NCI-H1694 (cell line): Measurements from ENCODE around the gene SELENOF.
"Not testable (repeated sequence)": the region's sequence is repeated elsewhere in the genome, so short reads cannot be mapped to it uniquely, and the experiment has no call there.

Source experiments
- DNase-seq: peaks from one replicate; lab custom pipeline; 2025; lab: John Stamatoyannopoulos, UW

Gene SELENOF

DNA sequence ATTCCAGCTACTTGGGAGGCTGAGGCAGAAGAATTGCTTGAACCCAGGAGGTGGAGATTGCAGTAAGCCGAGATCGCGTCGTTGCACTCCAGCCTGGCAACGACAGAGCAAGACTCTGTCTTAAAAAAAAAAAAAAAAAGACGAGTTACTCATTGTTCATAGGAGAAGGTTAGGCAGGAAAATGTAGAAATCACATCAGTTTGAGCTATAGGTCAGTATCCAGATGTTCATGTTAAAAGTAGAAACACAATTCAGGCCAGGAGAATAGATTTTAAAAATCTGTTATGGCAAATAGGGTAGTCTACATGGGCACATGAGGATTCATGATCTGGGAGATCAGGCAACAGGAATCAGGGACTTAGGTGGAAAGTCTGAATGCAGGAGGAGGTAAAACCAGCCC, 57.7 kb downstream of the SELENOF start:
- no peak for DNase-seq

GRCh38 chr1:86854352-86854751, 59.6 kb downstream of the SELENOF start:
- no peak for DNase-seq

DNA sequence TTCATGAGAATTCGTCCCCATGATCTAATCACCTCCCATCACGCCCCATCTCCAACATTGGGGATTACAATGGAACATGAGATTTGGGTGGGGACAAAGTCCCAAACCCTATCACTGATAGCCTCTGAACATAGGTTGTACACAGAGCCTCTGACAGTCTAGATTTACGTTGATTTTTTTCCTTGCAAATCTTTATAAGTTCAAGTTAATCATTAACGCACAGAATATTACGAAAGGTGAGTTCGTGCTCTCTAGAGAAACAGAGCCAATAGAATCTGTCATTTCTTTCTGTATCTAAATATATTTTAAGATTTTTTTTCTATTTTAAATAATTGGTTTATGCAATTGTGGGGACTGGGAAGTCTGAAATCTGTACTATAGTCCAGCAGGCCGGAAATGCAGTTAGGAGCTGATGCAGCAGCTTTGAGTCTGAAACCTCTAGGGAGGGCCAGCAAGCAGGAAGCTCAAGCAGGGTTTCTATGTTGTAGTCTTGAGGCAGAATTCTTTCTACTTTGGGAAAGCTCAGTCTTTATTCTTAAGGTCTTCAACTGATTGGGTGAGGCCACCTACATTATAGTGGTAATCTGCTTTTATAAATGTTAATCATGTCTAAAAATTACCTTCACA, 61.0 kb downstream of the SELENOF start:
- no peak for DNase-seq

DNA sequence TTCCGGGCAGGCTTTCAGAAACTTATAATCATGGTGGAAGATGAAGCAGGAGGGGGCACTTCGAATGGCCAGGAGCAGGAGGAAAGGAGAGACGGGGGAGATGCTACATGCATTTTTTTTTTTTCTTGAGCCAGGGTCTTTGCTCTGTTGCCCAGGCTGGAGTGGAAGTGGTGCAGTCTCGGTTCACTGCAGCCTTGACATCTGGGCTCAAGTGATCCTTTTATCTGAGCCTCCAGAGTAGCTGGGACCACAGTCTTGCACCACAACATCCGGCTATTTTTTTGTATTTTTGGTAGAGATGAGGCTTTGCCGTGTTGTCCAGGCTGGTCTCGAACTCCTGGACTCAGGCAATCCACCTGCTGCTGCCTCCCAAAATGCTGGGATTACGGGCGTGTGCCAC, 61.6 kb downstream of the SELENOF start:
- DNase-seq, result no peak

DNA sequence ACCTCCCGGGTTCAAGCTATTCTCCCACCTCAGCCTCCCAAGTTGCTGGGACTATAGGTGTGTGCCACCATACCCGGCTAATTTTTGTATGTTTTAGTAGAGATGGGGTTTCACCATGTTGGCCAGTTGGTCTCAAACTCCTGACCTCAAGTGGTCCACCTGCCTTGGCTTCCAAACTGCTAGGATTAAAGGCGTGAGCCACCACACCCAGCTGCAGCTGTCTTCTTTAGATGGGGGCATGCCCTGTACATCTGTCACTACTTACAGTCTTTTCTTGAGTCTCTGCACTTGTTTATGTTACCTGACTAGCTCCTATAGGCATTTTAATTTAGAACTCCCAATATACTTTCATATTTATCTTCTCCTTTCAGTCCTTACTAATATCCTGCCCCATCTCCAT, 64.2 kb downstream of the SELENOF start:
- no peak for DNase-seq

GRCh38 chr1:86848654-86849053, 65.3 kb downstream of the SELENOF start:
- DNase-seq, result no peak

DNA sequence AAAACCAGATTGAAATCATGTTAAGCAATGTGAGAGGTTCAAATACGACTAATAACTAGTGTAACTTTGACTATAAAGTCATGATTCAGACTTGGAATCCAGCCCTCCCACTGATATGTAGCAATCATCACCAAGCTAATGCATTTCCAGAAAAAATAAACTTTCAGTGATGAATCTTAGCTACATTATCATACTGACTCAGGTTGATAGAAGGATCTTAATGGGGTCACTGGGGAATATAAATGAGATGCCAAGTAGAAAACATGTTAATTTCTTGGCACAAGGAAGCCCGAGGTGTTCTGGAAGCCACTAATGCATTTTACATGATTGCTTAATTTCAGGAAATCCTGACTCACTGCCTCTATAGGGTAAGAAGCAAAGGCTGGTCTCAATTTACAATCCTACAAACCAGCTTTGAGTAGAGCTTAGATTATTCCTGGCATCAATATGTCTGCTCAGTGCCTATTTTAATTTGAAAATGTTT, 67.7 kb downstream of the SELENOF start:
- no peak for DNase-seq

DNA sequence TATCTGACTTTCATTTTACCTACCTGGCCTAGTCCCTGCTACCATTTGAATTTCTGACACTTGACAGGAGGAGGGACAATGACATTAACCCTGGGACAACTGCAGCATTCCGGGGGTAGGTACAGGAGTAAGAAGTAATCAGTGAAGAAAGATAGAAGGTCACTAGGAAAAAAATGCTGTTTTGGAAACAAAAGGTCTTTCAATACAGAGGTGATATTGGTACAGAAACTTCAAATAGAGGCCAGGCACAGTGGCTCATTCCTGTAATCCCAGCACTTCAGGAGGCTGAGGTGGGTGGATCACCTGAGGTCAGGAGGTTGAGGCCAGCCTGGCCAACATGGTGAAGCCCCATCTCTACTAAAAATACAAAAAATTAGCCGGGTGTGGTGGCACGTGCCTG, 68.4 kb downstream of the SELENOF start:
- DNase-seq, result no peak

DNA sequence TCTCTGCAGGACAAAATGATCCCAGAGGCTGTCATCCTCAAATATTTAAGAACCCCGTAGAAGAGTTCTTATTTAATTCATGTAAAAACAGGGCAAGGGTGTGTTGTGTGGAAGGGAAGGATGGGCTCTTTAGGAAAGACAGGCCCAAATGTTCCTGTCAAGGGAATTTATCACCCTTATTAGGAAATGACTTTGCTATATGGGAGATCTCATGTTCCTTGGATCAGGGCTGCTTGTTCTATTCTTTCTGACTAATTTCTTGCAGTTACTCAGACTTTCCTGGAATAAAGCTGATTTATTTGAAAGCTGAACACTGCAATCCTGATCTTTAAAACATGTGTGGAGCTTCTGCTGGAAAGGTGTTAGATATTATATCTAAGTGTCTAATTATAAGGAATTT, 72.8 kb downstream of the SELENOF start:
- DNase-seq, result no peak

DNA sequence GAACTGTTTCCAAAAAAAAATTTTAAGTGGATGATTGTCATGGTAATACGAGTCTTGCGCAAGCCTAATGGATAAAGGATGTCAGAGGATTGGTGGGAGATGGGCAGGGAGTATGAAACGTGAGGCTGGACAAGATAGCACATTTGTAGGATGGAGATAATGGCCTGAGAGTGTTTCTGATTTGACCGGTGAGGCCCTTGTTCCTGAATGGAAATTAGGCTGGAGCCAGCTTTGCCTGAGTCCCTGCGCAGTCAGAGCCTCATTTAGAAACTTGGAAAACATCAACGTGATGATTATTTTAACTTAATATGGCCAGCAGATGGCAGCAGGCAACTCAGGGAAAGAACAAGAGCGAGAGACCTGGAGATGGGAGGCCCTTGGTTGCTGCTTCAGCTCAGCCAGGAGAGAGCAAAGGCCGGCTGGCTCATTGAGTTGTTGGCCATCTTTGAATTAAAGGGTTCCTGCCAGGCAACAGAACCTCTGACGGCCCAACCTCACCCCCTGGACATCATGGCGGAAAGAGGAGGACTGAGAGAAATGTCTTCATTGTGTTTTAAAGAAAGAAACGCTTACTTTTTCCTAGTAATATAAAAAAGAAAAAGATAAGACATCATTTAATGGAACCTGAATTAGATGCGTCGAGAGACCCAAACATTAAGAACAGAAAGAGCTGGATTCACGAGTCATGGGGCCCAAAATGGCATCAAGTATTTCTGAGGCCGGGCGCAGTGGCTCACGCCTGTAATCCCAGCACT, 80.3 kb downstream of the SELENOF start:
- DNase-seq, result peak; percentile 85

DNA sequence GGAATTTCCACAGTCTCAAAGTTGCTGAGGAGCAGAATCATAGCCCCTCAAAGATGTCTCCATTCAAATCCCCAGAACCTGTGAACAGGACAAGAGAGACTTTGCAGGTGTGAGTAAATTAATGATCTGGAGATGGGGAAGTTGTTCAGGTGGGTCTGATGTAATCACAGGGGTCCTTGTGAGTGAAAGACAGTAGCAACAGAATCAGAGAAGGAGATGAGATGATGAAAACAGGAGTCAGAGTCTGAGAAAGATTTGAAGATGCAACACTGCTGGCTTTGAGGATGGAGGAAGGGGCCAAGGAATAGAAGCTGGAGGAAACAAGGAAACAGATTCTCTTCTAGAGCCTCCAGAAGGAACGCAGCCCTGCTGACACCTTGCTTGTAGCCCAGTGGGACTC, 81.5 kb downstream of the SELENOF start:
- DNase-seq, result no peak

GRCh38 chr1:86829321-86829720, 84.6 kb downstream of the SELENOF start:
- no peak for DNase-seq

DNA sequence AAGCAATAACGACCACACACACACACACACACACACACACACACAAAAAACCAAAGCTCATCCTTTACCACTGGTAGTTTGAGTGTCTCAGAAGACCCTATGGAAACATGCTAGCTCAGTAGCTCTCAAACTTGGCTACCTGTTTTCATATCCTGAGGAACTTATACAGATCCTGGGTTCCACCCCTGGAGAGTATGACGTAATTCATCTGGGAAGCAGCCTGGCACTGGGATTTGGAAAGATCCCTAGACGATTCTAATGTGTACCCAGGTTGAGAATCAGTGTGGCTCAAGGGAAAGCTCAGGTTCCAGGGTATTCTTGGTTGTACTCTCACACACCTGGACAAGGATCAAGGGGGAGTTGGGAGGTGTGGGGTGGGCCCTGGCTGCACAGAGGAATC, 85.9 kb downstream of the SELENOF start:
- no peak for DNase-seq

GRCh38 chr1:86826856-86827255, 87.1 kb downstream of the SELENOF start:
- DNase-seq, result no peak

DNA sequence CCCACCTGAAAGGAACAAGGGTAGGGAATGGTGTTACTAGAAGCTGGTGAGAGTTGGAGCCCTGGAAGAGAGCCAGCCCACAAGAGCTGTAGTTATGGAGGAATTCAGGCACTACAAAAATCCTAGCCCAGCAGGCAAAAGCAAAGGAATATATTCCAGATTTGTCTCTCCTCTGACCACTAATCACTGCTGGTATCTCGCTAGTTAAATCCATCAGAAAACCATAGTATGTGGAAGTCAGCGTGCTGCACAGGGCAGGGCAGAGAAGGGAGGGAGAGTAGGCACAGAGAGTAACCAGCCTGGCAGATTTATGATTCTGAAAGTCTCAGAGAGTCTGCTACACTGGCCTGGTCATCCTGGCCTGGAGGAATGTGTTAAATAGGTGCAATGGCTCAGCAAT, 88.6 kb downstream of the SELENOF start:
- DNase-seq, result no peak

DNA sequence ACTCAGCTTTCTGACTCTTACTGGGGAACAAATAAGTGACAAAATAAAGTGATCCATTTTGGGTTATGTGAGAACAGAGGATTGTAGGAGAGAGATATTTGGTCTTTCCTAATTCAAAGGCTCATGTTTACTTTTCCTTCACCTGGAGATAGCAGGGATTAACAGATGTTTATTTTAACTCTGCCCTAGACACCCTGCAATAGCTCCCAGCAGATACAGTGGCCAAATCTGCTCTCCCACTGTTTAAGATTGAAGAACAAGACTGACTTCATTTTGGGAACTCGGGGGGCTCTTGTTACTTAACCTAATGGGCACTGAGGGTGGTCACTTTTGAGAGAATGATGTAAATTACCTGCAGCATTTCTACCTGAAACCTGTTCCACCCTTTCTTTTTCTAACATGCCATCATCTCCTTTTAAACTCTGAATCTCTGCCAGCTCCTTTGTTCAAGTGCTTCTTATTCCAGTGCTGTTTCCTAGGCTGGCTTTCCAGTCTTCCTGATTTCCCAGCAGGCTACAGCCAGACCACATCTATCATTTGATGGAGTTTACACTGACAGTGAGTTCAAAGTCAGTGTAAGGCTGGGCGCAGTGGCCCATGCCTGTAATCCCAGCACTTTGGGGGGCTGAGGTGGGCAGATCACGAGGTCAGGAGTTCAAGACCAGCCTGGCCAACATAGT, 90.0 kb downstream of the SELENOF start:
- DNase-seq, result no peak

GRCh38 chr1:86823386-86823785, 90.5 kb downstream of the SELENOF start:
- DNase-seq, result no peak

GRCh38 chr1:86822459-86822858, 91.5 kb downstream of the SELENOF start:
- no peak for DNase-seq

DNA sequence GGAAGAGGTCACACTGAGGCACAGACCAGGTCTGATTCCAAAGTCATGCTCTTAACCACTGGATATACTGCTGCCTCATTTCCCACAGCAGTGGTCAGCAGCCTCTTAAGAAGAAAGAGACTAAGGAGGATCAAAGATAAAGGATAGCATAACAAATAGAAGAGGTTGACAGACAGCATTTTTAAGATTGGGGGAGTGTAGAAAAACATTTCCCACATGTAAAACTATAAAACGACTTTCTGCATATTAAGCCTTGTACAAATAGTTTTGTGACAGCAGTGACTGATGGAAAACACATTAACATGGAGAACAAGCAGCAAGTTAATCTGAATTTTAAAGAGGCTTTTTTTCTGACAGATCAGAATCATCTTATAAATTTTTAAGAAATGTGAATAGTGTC, 92.0 kb downstream of the SELENOF start:
- DNase-seq, result no peak

DNA sequence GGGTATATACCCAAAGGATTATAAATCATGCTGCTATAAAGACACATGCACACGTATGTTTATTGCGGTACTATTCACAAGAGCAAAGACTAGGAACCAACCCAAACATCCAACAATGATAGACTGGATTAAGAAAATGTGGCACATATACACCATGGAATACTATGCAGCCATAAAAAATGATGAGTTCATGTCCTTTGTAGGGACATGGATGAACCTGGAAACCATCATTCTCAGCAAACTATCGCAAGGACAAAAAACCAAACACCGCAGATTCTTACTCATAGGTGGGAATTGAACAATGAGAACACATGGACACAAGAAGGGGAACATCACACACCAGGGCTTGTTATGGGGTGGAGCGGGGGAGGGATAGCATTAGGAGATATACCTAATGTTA, 94.0 kb downstream of the SELENOF start:
- DNase-seq, result not testable (repeated sequence)

DNA sequence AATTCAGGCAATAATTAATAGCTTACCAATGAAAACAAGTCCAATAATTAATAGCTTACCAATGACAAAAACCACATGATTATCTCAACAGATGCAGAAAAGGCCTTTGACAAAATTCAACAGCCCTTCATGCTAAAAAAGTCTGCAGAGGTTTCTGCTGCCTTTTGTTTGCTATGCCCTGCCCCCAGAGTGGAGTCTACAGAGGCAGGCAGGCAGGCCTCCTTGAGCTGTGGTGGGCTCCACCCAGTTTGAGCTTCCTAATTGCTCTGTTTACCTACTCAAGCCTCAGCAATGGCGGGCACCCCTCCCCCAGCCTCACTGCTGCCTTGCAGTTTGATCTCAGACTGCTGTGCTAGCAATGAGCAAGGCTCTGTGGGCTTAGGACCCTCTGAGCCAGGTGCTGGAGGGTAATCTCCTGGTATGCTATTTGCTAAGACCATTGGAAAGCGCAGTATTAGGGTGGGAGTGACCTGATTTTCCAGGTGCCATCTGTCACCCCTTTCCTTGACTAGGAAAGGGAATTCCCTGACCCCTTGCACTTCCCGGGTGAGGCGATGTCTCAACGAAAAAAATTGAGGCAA, 96.6 kb downstream of the SELENOF start:
- not testable (repeated sequence) for DNase-seq

GRCh38 chr1:86814118-86814517, 99.8 kb downstream of the SELENOF start:
- not testable (repeated sequence) for DNase-seq
